GM18502 (cell line): ENCODE data around the gene PLA2G15.

Experiments
- ATAC-seq: cut with Tn5 transposase; IDR thresholded peaks from one replicate; pipeline ENCODE4 v1.9.1; 2021; ENCODE audit warnings: mild to moderate bottlenecking; ENCODE audit not compliant: unreplicated experiment, poor library complexity

PLA2G15 gene

DNA sequence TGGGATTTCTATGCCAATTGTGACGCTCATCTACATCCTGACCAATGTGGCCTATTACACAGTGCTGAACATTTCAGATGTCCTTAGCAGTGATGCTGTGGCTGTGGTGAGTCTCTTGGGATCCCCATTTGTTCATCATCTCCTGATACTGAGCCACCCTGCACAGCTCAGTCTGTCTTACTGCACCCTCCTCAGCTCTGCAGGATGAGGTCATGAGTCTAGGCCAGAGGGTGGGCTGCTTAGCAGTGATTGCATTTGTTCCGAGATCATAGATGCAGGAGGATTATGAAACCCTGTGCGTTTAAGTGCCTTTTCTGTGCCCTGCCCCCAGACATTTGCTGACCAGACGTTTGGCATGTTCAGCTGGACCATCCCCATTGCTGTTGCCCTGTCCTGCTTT is 46.1 kb downstream of the PLA2G15 start:
- ATAC-seq = no peak

DNA sequence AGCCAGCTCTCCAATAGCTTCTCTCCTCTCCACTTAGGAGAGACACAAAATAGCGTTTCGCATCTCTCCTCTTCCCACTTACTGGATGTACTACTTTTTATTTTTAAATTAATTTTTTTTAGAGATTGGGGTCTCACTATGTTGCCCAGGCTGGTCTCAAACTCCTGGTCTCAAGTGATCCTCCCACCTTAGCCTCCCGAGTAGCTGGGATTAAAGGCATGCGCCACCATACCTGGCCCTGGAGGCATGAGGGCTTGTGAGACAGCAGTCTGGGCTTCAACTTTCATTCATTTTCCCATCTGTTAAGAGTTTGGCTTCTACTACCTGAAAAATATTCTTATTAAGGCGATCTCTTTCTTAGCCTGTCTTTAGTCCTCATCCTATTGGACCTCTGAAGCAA is 47.3 kb downstream of the PLA2G15 start:
- no peak for ATAC-seq

GRCh38 chr16:68296291-68296690 is 51.1 kb downstream of the PLA2G15 start:
- ATAC-seq = no peak

DNA sequence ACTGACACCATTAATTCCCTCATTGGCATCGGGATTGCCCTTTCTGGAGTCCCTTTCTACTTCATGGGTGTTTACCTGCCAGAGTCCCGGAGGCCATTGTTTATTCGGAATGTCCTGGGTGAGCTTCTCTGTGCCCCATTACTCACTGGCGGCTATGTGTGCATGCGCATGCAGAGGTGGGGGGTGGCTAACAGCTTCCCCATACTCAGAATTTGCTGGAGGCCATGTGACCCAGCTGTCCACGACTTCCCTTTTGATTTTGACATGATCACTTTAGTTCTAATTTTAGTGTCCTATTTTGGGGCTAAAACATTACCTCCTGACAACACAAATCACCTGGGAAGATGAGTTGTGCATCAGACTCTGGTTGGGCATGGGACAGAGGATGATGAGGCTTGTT is 51.5 kb downstream of the PLA2G15 start:
- no peak for ATAC-seq

DNA sequence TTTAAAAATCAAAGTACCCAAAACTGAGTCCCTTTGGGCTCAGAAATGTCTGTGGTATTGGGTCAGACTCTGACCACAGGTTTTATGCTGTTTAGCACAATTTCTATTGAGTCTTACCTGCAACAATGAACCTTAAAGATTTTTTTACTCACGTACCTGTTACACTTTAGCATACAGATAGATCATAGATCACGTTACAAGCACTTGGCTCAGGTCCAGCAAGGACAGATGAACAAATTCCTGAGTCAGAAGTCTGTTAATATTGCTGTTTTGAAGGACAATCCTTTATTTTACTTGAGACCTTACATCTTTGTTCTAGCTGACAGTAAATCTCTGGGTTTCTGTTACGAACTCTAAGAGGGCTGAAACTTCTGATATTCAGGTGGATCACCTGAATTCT is 52.7 kb downstream of the PLA2G15 start:
- no peak for ATAC-seq

DNA sequence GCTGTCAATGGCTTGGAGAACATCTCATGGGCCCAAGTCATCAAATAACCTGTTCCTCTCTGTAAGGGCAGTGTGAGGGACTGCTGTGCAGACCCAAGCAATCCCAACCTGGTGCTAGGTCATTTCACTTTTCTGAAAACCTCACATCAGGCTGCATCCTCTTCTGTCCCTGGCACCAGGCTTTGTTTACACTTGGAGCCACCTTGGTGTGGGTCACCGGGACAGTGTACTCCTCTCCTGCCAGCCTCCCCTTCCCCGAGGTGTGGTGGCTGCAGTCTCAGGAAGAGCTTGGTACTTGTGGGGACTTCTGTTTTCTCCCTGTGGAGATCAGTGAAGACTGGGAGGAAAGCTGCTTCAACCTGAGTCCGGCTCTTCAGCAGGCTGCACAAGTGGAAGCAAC is 53.1 kb downstream of the PLA2G15 start:
- ATAC-seq = no peak

DNA sequence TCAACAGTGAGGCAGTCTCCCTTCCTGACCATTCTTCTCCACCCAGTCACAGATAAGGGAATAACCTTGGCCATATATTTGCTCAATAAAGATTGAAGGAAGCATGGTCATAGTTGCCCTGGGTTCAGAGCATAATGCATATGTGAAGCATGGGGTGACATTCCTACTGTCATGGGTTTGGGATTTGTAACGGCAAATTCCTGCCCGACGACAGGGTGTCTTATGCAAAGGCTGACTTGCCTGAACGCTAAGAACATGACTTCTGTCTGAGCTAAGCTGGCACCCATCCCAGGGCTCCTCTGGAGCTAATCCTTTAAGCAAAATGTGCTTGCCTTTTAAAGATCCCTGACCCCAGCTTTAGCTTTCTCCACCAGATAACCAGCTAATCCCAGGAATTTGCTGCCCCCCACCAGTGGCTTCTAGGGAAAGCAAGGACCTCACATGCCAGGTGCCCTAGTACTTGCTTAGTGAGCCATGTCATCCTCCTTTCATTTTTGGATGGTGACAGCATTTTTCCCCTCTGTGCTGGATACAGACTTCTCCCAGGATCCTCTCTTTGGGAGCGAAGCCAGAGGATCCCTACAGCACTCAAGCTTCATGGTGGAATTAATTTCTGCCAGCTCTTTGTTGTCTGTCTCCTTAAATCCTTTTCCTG is 53.9 kb downstream of the PLA2G15 start:
- ATAC-seq = no peak

DNA sequence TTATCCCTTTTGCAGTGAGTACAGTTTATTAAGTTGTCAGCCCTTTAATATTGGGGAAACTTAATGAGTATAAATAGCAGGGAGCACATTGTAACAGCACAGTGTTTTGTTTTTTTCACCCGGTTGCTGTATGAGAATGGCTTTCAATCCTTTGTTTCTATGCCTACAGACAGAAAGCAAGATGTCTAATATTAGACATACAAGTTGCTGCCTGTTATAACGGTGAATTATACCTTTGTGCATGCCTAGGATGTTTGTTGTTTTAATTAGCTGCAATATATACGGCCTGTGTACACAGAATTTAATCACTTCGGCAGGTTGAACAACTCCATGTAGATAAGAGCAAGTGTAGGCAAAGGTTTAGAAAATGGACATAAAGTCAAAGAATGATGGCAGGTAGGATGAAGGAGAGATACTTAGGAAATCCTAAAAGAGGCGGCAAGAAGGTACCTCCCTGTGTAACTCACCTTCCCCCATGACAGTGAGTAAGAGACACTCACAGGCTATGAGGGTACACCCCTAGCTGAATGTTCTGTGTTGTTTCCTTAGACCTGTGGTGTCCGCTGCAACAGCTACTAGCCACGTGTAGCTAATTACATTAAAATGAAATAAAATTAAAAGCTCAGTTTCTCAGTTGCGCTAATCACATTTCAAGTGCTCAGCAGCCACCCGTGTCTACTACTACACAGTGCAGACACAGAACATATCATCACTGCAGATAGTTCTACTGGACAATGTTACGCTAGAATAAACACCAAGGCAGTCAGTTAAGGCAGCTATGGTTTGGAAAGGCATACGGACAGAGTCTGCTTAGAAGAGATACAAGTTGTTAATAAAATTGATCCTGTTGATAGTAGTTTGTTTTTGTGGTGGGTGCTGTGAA is 54.6 kb downstream of the PLA2G15 start:
- no peak for ATAC-seq

- no peak for ATAC-seq
Observed at GRCh38 chr16:68300734-68301459, 55.7 kb downstream of the PLA2G15 start.

GRCh38 chr16:68306633-68307032 is 61.5 kb downstream of the PLA2G15 start:
- no peak for ATAC-seq

DNA sequence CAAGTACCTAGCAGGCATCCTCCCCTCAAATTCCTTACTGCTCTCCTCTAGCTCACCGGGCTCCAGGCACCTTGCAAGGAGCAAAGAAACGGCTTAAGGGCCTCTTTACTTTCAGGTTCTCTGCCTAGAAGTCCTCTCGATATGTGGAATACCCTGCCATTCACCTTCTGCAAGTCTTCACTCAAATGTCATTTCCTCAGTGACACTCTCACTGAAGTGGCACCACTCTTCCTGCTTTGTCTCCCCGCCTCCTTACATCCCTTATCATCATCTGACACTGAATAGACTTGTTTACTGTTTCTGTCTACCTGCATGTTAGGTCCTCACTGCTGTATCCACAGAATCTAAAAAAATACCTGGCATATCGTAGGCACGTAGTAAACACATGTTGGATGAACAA is 64.6 kb downstream of the PLA2G15 start:
- ATAC-seq = no peak

DNA sequence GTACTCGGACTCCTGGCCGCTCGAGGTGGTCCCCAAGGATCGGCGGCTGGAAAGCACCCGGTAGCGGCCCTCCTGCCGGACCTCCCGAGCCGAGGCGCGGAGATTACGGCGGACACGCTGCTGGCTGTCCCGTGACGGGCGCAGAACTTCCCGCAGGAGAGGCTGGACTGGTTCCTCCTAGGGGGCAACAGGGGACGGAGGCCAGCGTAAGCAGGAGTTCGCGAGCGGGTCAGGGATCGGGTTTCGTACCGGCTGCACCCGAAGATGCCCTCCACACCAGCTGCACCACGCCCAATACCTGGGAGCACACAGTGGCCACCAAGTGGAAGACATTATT is 65.2 kb downstream of the PLA2G15 start:
- ATAC-seq = peak; percentile 31
